Measurements from ENCODE around the gene CADM2.

The CADM2 gene

GRCh38 chr3:85800676-85801075, 841.9 kb downstream of the CADM2 start:
- no peak for DNase-seq (ENCODE audit: low read depth, low spot score)

- DNase-seq (ENCODE audit: low read depth, low spot score), result no peak
Observed at GRCh38 chr3:85801955-85802354, 843.2 kb downstream of the CADM2 start.

GRCh38 chr3:85808755-85809154, 850.0 kb downstream of the CADM2 start:
- no peak for DNase-seq (ENCODE audit: low read depth, low spot score)

GRCh38 chr3:85821130-85821756, 862.5 kb downstream of the CADM2 start:
- DNase-seq (ENCODE audit: low read depth, low spot score), result no peak

- no peak for DNase-seq (ENCODE audit: low read depth, low spot score)
Observed at GRCh38 chr3:85835857-85836440, 877.2 kb downstream of the CADM2 start.

GRCh38 chr3:85837402-85837801, 878.6 kb downstream of the CADM2 start:
- no peak for DNase-seq (ENCODE audit: low read depth, low spot score)

GRCh38 chr3:85838921-85839320, 880.1 kb downstream of the CADM2 start:
- no peak for DNase-seq (ENCODE audit: low read depth, low spot score)

GRCh38 chr3:85842081-85842480, 883.3 kb downstream of the CADM2 start:
- no peak for DNase-seq (ENCODE audit: low read depth, low spot score)

GRCh38 chr3:85846940-85847339, 888.2 kb downstream of the CADM2 start:
- DNase-seq (ENCODE audit: low read depth, low spot score), result no peak

- no peak for DNase-seq (ENCODE audit: low read depth, low spot score)
Observed at GRCh38 chr3:85851071-85851470, 892.3 kb downstream of the CADM2 start.

GRCh38 chr3:85853805-85854204, 895.0 kb downstream of the CADM2 start:
- DNase-seq (ENCODE audit: low read depth, low spot score), result no peak

GRCh38 chr3:85862893-85863455, 904.2 kb downstream of the CADM2 start:
- no peak for DNase-seq (ENCODE audit: low read depth, low spot score)

- no peak for DNase-seq (ENCODE audit: low read depth, low spot score)
Observed at GRCh38 chr3:85864896-85865295, 906.1 kb downstream of the CADM2 start.

GRCh38 chr3:85867072-85867471, 908.3 kb downstream of the CADM2 start:
- no peak for DNase-seq (ENCODE audit: low read depth, low spot score)

GRCh38 chr3:85875589-85875988, 916.8 kb downstream of the CADM2 start:
- DNase-seq (ENCODE audit: low read depth, low spot score), result no peak

GRCh38 chr3:85877631-85878030, 918.8 kb downstream of the CADM2 start:
- no peak for DNase-seq (ENCODE audit: low read depth, low spot score)

- DNase-seq (ENCODE audit: low read depth, low spot score), result no peak
Observed at GRCh38 chr3:85881833-85882393, 923.1 kb downstream of the CADM2 start.

GRCh38 chr3:85890043-85890555, 931.3 kb downstream of the CADM2 start:
- DNase-seq (ENCODE audit: low read depth, low spot score), result no peak

GRCh38 chr3:85903434-85903833, 944.6 kb downstream of the CADM2 start:
- no peak for DNase-seq (ENCODE audit: low read depth, low spot score)

GRCh38 chr3:85912980-85913379, 954.2 kb downstream of the CADM2 start:
- DNase-seq (ENCODE audit: low read depth, low spot score), result no peak

- DNase-seq (ENCODE audit: low read depth, low spot score), result no peak
Observed at GRCh38 chr3:85922374-85922773, 963.6 kb downstream of the CADM2 start.

- no peak for DNase-seq (ENCODE audit: low read depth, low spot score)
Observed at GRCh38 chr3:85930718-85931117, 971.9 kb downstream of the CADM2 start.

- DNase-seq (ENCODE audit: low read depth, low spot score), result no peak
Observed at GRCh38 chr3:85933326-85933725, 974.5 kb downstream of the CADM2 start.
